Hepatocyte (in vitro differentiated cells): ENCODE data around the gene SYT14. TPM values are rescaled to one million over a fixed set of nuclear protein-coding genes. Genes with fewer than 3 reads are reported as not detected.

Source experiments
- DNase-seq: peaks from one replicate; pipeline ENCODE4 v3.0.0-alpha.2; 2016; ENCODE audit warnings: low spot score
- H2AFZ ChIP-seq: fragments of 200-600 bp; sonication (generic); 2 replicates; pipeline ENCODE4 v1.6.0; 2016; ENCODE audit warnings: antibody characterized with exemption, mild to moderate bottlenecking
- H3K27ac ChIP-seq: fragments of 200-600 bp; sonication (generic); 2 replicates; pipeline ENCODE4 v1.5.1; 2016; ENCODE audit warnings: mild to moderate bottlenecking
- H3K27me3 ChIP-seq: fragments of 200-600 bp; sonication (generic); 2 replicates; pipeline ENCODE4 v1.6.1; 2016
- H3K36me3 ChIP-seq: fragments of 200-600 bp; sonication (generic); replicated peaks from 2 replicates; pipeline ENCODE4 v1.5.1; 2016; ENCODE audit warnings: low read depth; ENCODE audit not compliant: insufficient read depth
- H3K4me1 ChIP-seq: fragments of 200-600 bp; sonication (generic); 2 replicates; pipeline ENCODE4 v1.5.1; 2016; ENCODE audit warnings: mild to moderate bottlenecking, moderate library complexity; ENCODE audit not compliant: insufficient read depth
- H3K4me2 ChIP-seq: fragments of 200-600 bp; sonication (generic); 2 replicates; pipeline ENCODE4 v1.6.0; 2016
- H3K4me3 ChIP-seq: fragments of 200-600 bp; sonication (generic); 2 replicates; pipeline ENCODE4 v1.5.1; 2016; ENCODE audit warnings: mild to moderate bottlenecking
- H3K79me2 ChIP-seq: fragments of 200-600 bp; sonication (generic); 2 replicates; pipeline ENCODE4 v1.6.0; 2017; ENCODE audit warnings: mild to moderate bottlenecking
- H3K9me2 ChIP-seq: fragments of 200-600 bp; sonication (generic); replicated peaks from 2 replicates; pipeline ENCODE4 v1.6.0; 2017; ENCODE audit warnings: mild to moderate bottlenecking; ENCODE audit not compliant: insufficient read depth
- H3K9me3 ChIP-seq: fragments of 200-600 bp; sonication (generic); 2 replicates; pipeline ENCODE4 v1.5.1; 2016; ENCODE audit warnings: low read depth, mild to moderate bottlenecking
- H4K20me1 ChIP-seq: fragments of 200-600 bp; sonication (generic); 2 replicates; pipeline ENCODE4 v1.6.0; 2016; ENCODE audit warnings: mild to moderate bottlenecking; ENCODE audit not compliant: insufficient read depth, poor library complexity, severe bottlenecking
- EZH2 ChIP-seq: fragments of 200-600 bp; sonication (generic); IDR thresholded peaks from 2 replicates; pipeline ENCODE4 v1.6.1; 2016; ENCODE audit warnings: antibody characterized with exemption, mild to moderate bottlenecking, borderline replicate concordance
- EZH2phosphoT487 ChIP-seq: fragments of 200-600 bp; sonication (generic); IDR thresholded peaks from one replicate; pipeline ENCODE4 v1.6.1; 2018; ENCODE audit warnings: antibody characterized with exemption, mild to moderate bottlenecking, low read depth, moderate library complexity; ENCODE audit not compliant: unreplicated experiment, severe bottlenecking
- WGBS: methylation state at CpG from one replicate; pipeline ENCODE4 v1.1.6; 2016; ENCODE audit warnings: low lambda C conversion rate; ENCODE audit errors: missing lambda C conversion rate; 5-methylcytosine and 5-hydroxymethylcytosine counted together
- polyA plus RNA-seq: library from polyadenylated mRNA; unstranded; fragments of >200 nt; fragmentation: Nextera tagmentation; extraction: Ambion mirVana; gene quantifications from 2 replicates; pipeline ENCODE4 v1.2.1, GENCODE V29; 2016
- total RNA-seq: library from RNA; depleted of rRNA; stranded (reverse); fragments of >200 nt; gene quantifications from 2 replicates; pipeline ENCODE4 v1.2.3, GENCODE V29; 2014
- TF ChIP-seq, protein P1 (sequence below): fragments of 200-600 bp; sonication (generic); IDR thresholded peaks from 2 replicates; pipeline ENCODE4 v1.5.1; 2016; ENCODE audit warnings: antibody characterized with exemption, mild to moderate bottlenecking; ENCODE audit not compliant: poor library complexity

Gene SYT14
- total and polyA plus RNA-seq, 2 experiments from 2014 or later, result 0.29 to 1.4 TPM

DNA sequence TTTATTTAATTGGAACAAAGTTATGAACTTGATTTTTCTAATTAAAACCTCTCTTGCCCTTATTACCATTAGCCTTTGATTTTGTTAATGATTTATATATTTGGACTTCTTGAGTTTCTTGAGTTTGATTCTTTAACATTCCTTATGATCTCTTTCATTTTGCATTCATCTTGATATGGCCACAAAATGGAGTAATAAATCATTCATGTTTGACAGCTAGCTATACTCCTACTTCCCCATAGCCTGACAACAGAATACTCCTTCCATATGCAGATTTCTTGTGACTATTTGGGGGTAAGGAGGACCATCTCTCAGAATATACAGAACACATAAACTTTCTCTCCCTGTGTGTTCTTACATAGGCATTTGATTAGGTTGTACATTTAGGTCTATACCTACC, 119.6 kb downstream of the SYT14 start:
- Histone ChIP-seq H3K79me2 (no peaks in the 10 kb centered on the region), H3K4me1 (no peaks in the 10 kb centered on the region), H3K27ac (no peak overlapping the region), H3K9me2 (no peaks in the 10 kb centered on the region), H3K36me3 (no peaks in the 10 kb centered on the region), H2AFZ (no peak overlapping the region), H3K4me3 (no peak overlapping the region), H3K9me3 (no peaks in the 10 kb centered on the region), H3K4me2 (no peak overlapping the region), H4K20me1 (no peaks in the 10 kb centered on the region), H3K27me3 (no peaks in the 10 kb centered on the region)
- no peak for DNase-seq
- TF ChIP-seq EZH2 (no peak), EZH2phosphoT487 (no peak)
- TF ChIP-seq, protein P1, sequence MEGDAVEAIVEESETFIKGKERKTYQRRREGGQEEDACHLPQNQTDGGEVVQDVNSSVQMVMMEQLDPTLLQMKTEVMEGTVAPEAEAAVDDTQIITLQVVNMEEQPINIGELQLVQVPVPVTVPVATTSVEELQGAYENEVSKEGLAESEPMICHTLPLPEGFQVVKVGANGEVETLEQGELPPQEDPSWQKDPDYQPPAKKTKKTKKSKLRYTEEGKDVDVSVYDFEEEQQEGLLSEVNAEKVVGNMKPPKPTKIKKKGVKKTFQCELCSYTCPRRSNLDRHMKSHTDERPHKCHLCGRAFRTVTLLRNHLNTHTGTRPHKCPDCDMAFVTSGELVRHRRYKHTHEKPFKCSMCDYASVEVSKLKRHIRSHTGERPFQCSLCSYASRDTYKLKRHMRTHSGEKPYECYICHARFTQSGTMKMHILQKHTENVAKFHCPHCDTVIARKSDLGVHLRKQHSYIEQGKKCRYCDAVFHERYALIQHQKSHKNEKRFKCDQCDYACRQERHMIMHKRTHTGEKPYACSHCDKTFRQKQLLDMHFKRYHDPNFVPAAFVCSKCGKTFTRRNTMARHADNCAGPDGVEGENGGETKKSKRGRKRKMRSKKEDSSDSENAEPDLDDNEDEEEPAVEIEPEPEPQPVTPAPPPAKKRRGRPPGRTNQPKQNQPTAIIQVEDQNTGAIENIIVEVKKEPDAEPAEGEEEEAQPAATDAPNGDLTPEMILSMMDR, result no peak

DNA sequence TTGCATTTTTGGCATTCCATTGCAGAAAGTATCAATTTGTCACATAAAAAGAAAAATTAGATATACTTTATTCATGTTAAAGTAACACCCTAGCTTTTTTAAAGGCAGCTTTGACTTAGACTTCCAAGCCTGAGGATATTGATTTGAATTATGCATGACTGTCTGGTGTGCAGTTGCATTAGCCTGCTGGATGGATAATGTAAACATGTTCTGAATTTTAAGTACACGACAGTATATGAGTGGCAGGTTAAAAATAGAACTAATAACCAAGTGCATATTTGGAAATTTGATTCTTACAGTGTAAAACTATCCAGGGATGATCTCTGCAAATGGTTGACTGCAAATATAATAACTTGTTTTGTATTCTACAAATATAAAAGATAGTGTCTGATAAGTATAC, 124.0 kb downstream of the SYT14 start:
- Histone ChIP-seq H3K4me2 (no peak overlapping the region), H3K27ac (no peak overlapping the region), H3K4me1 (no peaks in the 10 kb centered on the region), H3K9me3 (no peaks in the 10 kb centered on the region), H4K20me1 (no peaks in the 10 kb centered on the region), H3K79me2 (no peaks in the 10 kb centered on the region), H3K4me3 (no peak overlapping the region), H3K9me2 (no peaks in the 10 kb centered on the region), H3K36me3 (no peaks in the 10 kb centered on the region), H3K27me3 (no peaks in the 10 kb centered on the region), H2AFZ (no peak overlapping the region)
- TF ChIP-seq, protein P1, result no peak
- TF ChIP-seq EZH2 (no peak), EZH2phosphoT487 (no peak)
- WGBS, result 36% methylated on average over 1 of the region's 1 CpG
- no peak for DNase-seq

DNA sequence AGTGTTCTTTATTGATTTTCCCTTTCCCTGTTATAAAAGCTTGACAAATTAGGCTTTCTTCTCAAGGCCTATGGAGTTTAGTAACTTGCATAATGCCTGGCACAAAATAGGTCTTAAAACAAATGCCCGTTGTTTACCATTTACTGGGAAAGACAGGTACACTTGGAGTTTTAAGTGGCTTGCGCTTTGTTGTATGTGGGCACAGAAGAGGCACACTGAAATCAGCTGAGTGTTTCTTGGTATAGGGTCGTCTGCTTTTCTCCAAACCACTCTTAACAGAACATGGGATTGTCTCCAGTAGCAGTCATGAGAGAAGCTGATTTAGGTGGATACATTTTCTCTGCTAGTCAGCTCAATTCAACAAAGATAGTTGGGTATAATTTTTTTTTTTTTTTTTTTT, 132.5 kb downstream of the SYT14 start:
- no peaks in the 10 kb centered on the region for H3K4me1 ChIP-seq
- no peaks in the 10 kb centered on the region for H3K79me2 ChIP-seq
- no peaks in the 10 kb centered on the region for H3K36me3 ChIP-seq
- H2AFZ ChIP-seq, result no peak overlapping the region
- 89% methylated on average over 3 of the region's 3 CpGs for WGBS
- H3K27ac ChIP-seq, result no peak overlapping the region
- no peak overlapping the region for H3K4me2 ChIP-seq
- TF ChIP-seq, protein P1, result no peak
- TF ChIP-seq EZH2, result no peak
- no peak for TF ChIP-seq EZH2phosphoT487
- H3K4me3 ChIP-seq, result no peak overlapping the region
- no peaks in the 10 kb centered on the region for H3K27me3 ChIP-seq
- no peaks in the 10 kb centered on the region for H3K9me2 ChIP-seq
- no peaks in the 10 kb centered on the region for H3K9me3 ChIP-seq
- no peak for DNase-seq
- H4K20me1 ChIP-seq, result no peaks in the 10 kb centered on the region

DNA sequence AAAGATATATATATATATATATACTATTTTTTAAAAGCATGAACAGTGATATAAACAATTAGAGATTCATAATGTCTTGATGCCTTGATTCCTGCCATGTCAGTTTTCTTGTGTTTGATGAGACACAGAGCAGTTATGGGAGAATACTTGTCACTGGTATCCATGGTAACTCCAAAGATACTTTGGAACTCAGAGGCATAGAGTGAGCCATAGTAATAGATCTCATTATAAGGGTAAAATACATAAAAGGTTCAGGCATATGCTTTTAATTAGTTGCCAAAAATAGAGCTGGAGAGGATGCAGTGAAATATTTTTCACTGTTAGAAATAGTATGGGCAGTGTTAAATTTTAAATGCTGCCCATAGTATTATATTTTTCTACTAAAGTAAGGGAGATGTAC, 134.1 kb downstream of the SYT14 start:
- H3K36me3 ChIP-seq, result no peaks in the 10 kb centered on the region
- no peaks in the 10 kb centered on the region for H3K27me3 ChIP-seq
- no peak overlapping the region for H3K4me3 ChIP-seq
- H3K4me1 ChIP-seq, result no peaks in the 10 kb centered on the region
- no peak overlapping the region for H2AFZ ChIP-seq
- H3K4me2 ChIP-seq, result no peak overlapping the region
- TF ChIP-seq EZH2phosphoT487, result no peak
- TF ChIP-seq, protein P1, result no peak
- no peak for TF ChIP-seq EZH2
- no peaks in the 10 kb centered on the region for H4K20me1 ChIP-seq
- no peaks in the 10 kb centered on the region for H3K9me2 ChIP-seq
- DNase-seq, result no peak
- H3K79me2 ChIP-seq, result no peaks in the 10 kb centered on the region
- no peaks in the 10 kb centered on the region for H3K9me3 ChIP-seq
- no peak overlapping the region for H3K27ac ChIP-seq
